Muscle layer of colon (tissue), 2 donors: Measurements from ENCODE around the gene PPM1E.
"Not testable (repeated sequence)": the region's sequence is repeated elsewhere in the genome, so short reads cannot be mapped to it uniquely, and the experiment has no call there.

Experiments
- H3K27ac ChIP-seq: one replicate; pipeline ENCODE4 v1.7.0; 2013; ENCODE audit warnings: low read depth, mild to moderate bottlenecking, low read length, moderate library complexity
- H3K27me3 ChIP-seq, 2 donors: one replicate each; pipeline ENCODE4 v1.7.0; 2013; ENCODE audit warnings: low read length in 2 of 2, mild to moderate bottlenecking in 2 of 2; ENCODE audit not compliant: insufficient read depth in 2 of 2, control insufficient read depth in 1 of 2
- H3K36me3 ChIP-seq: one replicate; pipeline ENCODE4 v1.7.0; 2013; ENCODE audit warnings: mild to moderate bottlenecking, low read length; ENCODE audit not compliant: insufficient read depth
- H3K4me1 ChIP-seq: one replicate; pipeline ENCODE4 v1.7.0; 2013; ENCODE audit warnings: mild to moderate bottlenecking, low read length; ENCODE audit not compliant: insufficient read depth
- H3K4me3 ChIP-seq, 2 donors: one replicate each; pipeline ENCODE4 v1.7.0; 2013; ENCODE audit warnings: low read length in 2 of 2, low read depth in 1 of 2, mild to moderate bottlenecking in 1 of 2, moderate library complexity in 1 of 2
- H3K9ac ChIP-seq: one replicate; pipeline ENCODE4 v1.7.0; 2013; ENCODE audit warnings: low read length
- H3K9me3 ChIP-seq: one replicate; pipeline ENCODE4 v1.7.0; 2013; ENCODE audit warnings: mild to moderate bottlenecking, low read length
- donor health status: abdominal sarcoma.
- donor health status: Adenocarcinoma of cecum.

Gene PPM1E

DNA sequence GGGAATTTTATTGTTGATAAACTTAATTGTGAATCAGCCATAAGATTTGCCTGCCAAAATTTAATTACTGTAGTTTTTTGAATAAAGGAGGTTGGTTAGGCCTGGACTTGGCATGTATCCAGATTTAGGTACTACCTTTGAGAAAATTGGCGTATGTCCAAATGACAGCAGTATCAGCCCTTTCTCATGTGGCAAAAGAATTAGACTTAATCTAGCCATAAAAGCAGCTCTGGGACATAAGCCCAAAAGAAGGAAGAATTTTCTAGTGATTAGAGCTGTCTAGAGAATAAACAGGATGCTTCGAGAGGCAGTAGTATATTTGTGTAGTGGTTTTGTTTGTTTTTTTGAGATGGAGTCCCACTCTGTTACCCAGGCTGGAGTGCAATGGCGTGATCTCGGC lies 27.7 kb downstream of the PPM1E start:
- no peaks in the 10 kb centered on the region for H3K36me3 ChIP-seq
- no peaks in the 10 kb centered on the region for H3K27me3 ChIP-seq
- H3K27ac ChIP-seq = no peak overlapping the region
- H3K4me1 ChIP-seq = no peaks in the 10 kb centered on the region
- H3K4me3 ChIP-seq = no peak overlapping the region
- H3K9me3 ChIP-seq = no peaks in the 10 kb centered on the region
- no peak overlapping the region for H3K9ac ChIP-seq

DNA sequence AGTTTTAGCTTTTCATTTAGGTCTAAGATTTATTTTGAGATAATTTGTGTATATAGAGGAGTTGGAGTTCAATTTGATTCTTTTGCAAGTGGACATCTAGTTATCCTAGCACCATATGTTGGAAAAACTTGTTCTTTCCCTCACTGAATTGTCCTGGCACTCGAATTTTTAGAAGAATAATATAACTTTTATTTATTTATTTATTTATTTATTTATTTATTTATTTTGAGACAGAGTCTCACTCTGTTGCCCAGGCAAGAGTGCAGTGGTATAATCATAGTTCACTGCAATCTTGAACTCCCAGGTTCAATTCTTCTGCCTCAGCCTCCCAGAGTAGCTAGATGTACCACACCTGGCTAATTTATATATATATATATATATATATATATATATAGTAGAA lies 29.4 kb downstream of the PPM1E start:
- Histone ChIP-seq H3K9me3 (no peaks in the 10 kb centered on the region), H3K9ac (no peak overlapping the region), H3K4me1 (no peaks in the 10 kb centered on the region), H3K27ac (no peak overlapping the region), H3K36me3 (no peaks in the 10 kb centered on the region), H3K4me3 (no peak overlapping the region), H3K27me3 (no peaks in the 10 kb centered on the region)

- Histone ChIP-seq H3K9ac (no peak overlapping the region), H3K4me1 (no peaks in the 10 kb centered on the region)
These were observed 31.1 kb downstream of the PPM1E start for GRCh38 chr17:58786586-58787295.

GRCh38 chr17:58788199-58788598 lies 32.5 kb downstream of the PPM1E start:
- Histone ChIP-seq H3K4me1 (no peaks in the 10 kb centered on the region), H3K27me3 (no peaks in the 10 kb centered on the region), H3K9ac (no peak overlapping the region), H3K9me3 (no peaks in the 10 kb centered on the region), H3K4me3 (no peak overlapping the region), H3K36me3 (no peaks in the 10 kb centered on the region), H3K27ac (no peak overlapping the region)

More at GRCh38 chr17:58786586-58787295, 31.1 kb downstream of the PPM1E start:
- H3K9me3 ChIP-seq = no peaks in the 10 kb centered on the region
- H3K27ac ChIP-seq = no peak overlapping the region
- no peaks in the 10 kb centered on the region for H3K27me3 ChIP-seq
- no peaks in the 10 kb centered on the region for H3K36me3 ChIP-seq
- no peak overlapping the region for H3K4me3 ChIP-seq

GRCh38 chr17:58789160-58789559 lies 33.5 kb downstream of the PPM1E start:
- Histone ChIP-seq H3K9ac (no peak overlapping the region), H3K36me3 (no peaks in the 10 kb centered on the region), H3K27ac (no peak overlapping the region), H3K4me3 (no peak overlapping the region), H3K9me3 (no peaks in the 10 kb centered on the region), H3K27me3 (no peaks in the 10 kb centered on the region), H3K4me1 (no peaks in the 10 kb centered on the region)

DNA sequence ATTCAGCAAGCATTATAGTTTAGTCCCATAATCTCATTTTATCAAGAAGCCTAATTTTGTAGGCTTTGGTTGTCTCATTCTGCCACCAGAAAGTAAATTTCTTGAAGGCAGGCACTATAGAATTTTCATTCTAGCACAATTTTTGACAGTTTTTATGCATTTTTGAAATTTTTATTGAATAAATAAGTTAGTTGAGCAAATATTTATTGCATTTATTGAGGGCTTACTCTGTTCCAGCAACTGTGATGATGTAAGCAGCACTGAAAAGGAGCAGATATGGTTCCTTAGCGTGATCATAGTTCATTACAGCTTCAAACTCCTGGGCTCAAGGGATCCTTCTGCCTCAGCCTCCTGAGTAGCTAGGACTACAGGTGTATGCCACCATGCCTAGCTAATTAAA lies 34.2 kb downstream of the PPM1E start:
- no peaks in the 10 kb centered on the region for H3K9me3 ChIP-seq
- no peaks in the 10 kb centered on the region for H3K27me3 ChIP-seq
- H3K27ac ChIP-seq = no peak overlapping the region
- H3K4me1 ChIP-seq = no peaks in the 10 kb centered on the region
- no peak overlapping the region for H3K4me3 ChIP-seq
- H3K9ac ChIP-seq = no peak overlapping the region
- H3K36me3 ChIP-seq = no peaks in the 10 kb centered on the region

DNA sequence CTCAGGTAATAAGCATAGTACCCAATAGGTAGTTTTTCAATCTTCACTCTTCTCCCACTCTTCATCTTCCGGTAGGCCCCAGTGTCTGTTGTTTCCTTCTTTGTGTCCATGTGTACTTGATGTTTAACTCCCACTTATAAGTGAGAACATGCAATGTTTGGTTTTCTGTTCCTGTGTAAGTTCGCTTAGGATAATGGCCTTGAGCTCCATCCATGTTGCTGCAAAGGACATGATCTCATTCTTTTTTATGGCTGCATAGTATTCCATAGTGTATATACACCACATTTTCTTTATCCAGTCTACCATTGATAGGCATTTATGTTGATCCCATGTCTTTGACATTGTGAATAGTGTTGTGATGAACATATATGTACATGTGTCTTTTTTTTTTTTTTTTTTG lies 38.9 kb downstream of the PPM1E start:
- not testable (repeated sequence) for H3K4me3 ChIP-seq

GRCh38 chr17:58802188-58802587 lies 46.5 kb downstream of the PPM1E start:
- no peaks in the 10 kb centered on the region for H3K27me3 ChIP-seq
- no peak overlapping the region for H3K27ac ChIP-seq
- H3K4me1 ChIP-seq = no peaks in the 10 kb centered on the region
- no peaks in the 10 kb centered on the region for H3K9me3 ChIP-seq
- no peak overlapping the region for H3K4me3 ChIP-seq
- H3K36me3 ChIP-seq = no peaks in the 10 kb centered on the region
- H3K9ac ChIP-seq = no peak overlapping the region

More for the DNA sequence above, 38.9 kb downstream of the PPM1E start:
- not testable (repeated sequence) for H3K9ac ChIP-seq, H3K27ac ChIP-seq, H3K9me3 ChIP-seq, H3K36me3 ChIP-seq, H3K27me3 ChIP-seq, H3K4me1 ChIP-seq

DNA sequence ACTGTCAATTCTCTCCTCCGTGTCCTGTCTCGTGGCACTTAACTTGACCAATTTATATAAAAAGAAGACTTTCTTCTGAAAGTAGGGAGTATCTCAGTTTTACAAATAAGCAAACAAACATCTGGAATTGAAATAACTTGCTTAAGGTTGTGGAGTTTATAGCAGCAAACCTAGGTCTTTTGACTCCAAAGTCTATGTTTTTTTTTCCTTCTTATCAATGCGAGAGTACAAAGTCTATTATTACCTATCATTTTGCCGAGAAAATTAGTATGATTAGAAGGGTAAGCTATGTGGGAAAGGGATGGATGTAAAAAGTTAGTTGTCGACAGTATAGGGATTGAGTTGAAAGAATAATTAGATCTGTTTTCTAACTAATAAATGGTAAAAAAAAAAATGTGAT lies 50.4 kb downstream of the PPM1E start:
- no peak overlapping the region for H3K4me3 ChIP-seq
- H3K4me1 ChIP-seq = no peaks in the 10 kb centered on the region
- H3K36me3 ChIP-seq = no peaks in the 10 kb centered on the region
- H3K9ac ChIP-seq = no peak overlapping the region
- no peak overlapping the region for H3K27ac ChIP-seq
- H3K27me3 ChIP-seq = no peaks in the 10 kb centered on the region
- H3K9me3 ChIP-seq = no peaks in the 10 kb centered on the region

DNA sequence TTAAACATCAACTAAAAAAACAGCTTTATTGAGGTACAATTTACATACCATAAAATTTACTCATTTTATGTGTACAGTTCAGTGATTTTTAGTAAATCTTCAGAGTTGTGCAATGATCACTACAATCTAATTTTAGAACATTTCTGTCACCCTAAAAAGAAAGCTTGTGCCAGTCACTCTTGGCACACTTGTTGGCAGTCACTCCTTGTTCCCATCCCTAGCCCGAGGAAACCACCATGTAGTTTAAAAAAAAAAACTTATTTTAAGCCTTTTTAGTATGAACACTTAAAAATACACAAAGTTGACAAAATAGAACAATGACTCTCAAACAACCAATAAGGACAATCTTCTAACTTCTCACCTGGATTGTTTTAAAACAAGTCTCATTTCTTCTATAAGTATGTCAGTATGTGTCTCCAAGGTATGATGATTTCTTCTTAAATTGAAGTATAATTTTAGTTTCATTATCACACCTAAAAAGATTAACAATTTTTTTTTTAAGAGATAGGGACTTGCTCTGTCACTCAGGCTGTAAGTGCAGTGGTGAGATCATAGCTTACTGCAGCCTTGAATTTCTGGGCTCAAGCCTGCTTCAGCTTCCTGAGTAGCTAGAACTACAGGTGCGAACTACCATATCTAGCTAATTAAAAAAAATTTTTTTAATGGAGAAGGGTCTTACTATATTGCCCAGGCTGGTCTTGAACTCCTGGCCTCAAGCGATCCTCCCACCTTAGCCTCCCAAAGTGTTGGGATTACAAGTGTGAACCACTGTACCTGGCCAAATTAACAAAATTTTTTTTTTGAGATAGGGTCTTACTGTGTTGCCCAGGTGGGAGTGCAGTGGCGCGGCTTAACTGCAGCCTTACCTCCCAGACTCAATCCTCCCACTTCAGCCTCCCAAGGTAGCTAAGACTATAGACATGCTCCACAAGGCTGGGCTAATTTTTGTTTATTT lies 53.2 kb downstream of the PPM1E start:
- Histone ChIP-seq H3K36me3 (no peaks in the 10 kb centered on the region), H3K4me3 (no peak overlapping the region), H3K4me1 (no peaks in the 10 kb centered on the region), H3K9me3 (no peaks in the 10 kb centered on the region), H3K9ac (no peak overlapping the region), H3K27ac (no peak overlapping the region), H3K27me3 (no peaks in the 10 kb centered on the region)

DNA sequence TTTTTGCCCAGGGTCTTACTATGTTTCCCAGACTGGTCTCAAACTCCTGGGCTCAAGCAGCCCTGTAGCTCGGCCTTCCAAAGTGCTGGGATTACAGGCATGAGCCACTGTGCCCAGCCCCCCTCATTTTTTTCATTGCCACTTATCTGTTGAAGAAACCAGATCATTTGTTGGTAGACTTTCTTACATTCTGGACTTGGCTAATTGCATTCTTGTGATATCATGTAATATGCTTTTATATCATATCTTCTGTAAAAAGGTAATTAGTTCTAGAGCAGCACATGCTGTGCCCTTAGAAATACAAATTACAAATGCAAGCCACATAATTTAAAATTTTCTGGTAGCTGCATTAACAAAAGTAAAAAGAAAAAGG lies 53.9 kb downstream of the PPM1E start:
- Histone ChIP-seq H3K27ac (no peak overlapping the region), H3K4me3 (no peak overlapping the region), H3K27me3 (no peaks in the 10 kb centered on the region), H3K9ac (no peak overlapping the region), H3K36me3 (no peaks in the 10 kb centered on the region), H3K4me1 (no peaks in the 10 kb centered on the region), H3K9me3 (no peaks in the 10 kb centered on the region)
